ENCODE data around the gene CPAMD8. TPM values are rescaled to one million over a fixed set of nuclear protein-coding genes. Genes with fewer than 3 reads are reported as not detected.
"Not testable (repeated sequence)": the region's sequence is repeated elsewhere in the genome, so short reads cannot be mapped to it uniquely, and the experiment has no call there.

The CPAMD8 gene
- total RNA-seq, 1 experiment from 2014 or later: 0.11 TPM

DNA sequence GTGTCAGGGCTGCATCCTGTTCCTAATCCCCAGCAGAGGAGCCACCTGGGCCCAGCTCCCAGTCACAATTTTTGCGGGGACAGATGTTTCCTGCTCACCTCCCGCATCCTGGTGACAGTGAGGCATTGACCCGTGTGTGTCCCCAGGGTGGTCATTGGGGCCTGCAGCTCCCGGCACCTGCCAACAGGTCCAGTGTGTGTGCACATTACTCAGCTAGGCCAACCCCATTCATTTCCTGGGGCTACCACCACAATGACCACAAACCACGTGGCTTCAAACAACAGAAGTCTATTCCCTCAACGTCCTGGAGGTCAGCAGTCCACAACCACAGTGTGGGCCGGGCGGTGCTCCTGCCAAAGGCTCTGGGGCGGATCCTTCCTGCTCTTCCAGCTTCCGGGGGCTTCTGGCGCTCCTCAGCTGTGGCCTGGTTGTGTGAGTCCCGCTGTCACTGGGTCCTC, 149.7 kb downstream of the CPAMD8 start:
- in situ Hi-C loops (cut with HindIII; ENCODE audit: low pct_unique_long_range_greater_than_20kb, low sequenced_read_pairs): no loop called here
- DNase-seq (ENCODE audit: low read depth, low spot score): peak; percentile 41

DNA sequence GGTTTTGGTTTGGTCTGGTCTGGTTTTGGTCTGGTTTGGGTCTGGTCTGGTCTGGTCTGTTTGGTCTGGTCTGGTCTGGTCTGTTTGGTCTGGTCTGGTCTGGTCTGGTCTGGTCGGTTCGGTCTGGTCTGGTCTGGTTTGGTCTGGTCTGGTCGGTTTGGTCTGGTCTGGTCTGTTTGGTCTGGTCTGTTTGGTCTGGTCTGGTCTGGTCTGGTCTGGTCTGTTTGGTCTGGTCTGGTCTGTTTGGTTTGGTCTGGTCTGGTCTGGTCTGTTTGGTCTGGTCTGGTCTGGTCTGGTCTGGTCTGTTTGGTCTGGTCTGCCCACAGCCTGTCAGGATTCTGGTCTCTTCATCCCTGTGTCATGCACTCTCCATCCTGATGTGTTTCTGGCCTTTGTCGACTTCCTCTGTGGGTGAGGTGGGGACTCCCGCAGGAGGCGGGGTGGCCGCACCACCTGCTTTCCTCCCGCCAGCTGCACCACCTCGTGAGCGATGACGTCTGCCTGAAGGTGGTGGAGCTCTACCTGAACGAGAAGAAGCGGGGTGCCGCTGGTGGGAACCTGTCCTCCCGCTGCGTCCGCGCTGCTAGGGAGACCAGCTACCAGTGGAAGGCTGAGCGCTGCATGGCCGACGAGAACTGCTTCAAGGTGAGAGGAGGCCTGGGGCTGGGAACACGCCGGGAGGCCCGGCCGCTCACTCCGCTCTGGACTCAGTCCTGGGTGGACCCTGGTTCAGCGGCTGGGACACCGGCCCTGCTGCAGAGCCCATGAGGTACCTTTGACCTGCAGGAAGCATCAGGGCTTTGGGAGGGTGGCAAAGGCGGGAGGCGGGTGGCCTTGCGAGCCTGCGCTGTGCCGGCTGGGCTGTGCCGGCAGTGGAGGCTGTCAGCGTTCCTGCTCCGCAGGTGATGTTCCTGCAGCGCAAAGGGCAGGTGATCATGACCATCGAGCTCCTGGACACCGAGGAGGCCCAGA, 150.7 kb downstream of the CPAMD8 start:
- in situ Hi-C loops (cut with HindIII; ENCODE audit: low pct_unique_long_range_greater_than_20kb, low sequenced_read_pairs): no loop called here
- no peak for DNase-seq (ENCODE audit: low read depth, low spot score)

DNA sequence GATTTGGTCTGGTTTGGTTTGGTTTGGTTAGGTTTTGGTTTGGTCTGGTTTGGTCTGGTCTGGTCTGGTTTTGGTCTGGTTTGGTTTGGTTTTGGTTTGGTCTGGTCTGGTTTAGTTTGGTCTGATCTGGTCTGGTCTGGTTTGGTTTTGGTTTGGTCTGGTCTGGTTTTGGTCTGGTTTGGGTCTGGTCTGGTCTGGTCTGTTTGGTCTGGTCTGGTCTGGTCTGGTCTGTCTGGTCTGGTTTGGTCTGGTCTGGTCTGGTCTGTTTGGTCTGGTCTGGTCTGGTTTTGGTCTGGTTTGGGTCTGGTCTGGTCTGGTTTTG, 151.7 kb downstream of the CPAMD8 start:
- DNase-seq (ENCODE audit: low read depth, low spot score); in situ Hi-C loops (cut with HindIII; ENCODE audit: low pct_unique_long_range_greater_than_20kb, low sequenced_read_pairs): not testable (repeated sequence)

DNA sequence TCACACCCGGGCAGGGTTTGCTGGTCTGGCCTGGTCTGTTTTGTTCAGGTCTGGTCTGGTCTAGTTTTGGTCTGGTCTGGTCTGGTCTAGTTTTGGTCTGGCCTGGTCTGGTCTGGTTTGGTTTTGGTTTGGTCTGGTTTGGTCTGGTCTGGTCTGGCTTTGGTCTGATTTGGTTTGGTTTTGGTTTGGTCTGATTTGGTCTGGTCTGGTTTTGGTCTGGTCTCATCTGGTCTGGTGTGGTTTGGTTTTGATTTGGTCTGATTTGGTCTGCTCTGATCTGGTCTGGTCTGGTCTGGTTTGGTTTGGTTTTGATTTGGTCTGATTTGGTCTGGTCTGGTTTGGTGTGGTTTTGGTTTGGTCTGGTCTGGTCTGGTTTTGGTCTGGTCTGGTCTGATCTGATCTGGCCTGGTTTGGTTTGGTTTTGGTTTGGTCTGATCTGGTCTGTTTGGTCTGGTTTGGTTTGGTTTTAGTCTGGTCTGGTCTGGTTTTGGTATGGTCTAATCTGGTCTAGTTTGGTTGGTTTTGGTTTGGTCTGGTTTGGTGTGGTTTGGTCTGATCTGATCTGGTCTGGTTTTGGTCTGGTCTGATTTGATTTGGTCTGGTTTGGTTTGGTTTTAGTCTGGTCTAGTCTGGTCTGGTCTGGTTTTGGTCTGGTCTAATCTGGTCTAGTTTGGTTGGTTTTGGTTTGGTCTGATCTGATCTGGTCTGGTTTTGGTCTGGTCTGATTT, 152.2 kb downstream of the CPAMD8 start:
- in situ Hi-C loops (cut with HindIII; ENCODE audit: low pct_unique_long_range_greater_than_20kb, low sequenced_read_pairs): no loop called here
- DNase-seq (ENCODE audit: low read depth, low spot score): no peak

DNA sequence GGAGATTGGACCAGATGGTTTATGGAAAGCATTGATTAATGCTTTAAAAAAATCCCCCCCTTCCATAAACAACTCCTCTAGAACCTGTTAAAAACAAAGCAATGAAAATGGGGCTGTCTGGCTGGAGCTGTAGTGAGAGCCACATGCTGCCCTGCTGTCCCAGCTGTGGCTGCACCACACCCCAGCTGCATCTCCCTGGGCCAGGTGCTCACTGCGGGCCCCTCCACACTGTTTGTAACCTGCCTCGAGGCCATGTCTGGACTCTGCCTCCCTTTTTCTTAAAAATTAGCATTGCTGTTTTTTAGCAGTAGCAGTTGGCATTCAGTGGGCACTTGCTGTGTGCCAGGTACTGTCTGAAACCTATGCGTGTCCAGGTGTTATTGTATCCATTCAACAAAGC, 153.0 kb downstream of the CPAMD8 start:
- DNase-seq (ENCODE audit: low read depth, low spot score): no peak
- in situ Hi-C loops (cut with HindIII; ENCODE audit: low pct_unique_long_range_greater_than_20kb, low sequenced_read_pairs): no loop called here

DNA sequence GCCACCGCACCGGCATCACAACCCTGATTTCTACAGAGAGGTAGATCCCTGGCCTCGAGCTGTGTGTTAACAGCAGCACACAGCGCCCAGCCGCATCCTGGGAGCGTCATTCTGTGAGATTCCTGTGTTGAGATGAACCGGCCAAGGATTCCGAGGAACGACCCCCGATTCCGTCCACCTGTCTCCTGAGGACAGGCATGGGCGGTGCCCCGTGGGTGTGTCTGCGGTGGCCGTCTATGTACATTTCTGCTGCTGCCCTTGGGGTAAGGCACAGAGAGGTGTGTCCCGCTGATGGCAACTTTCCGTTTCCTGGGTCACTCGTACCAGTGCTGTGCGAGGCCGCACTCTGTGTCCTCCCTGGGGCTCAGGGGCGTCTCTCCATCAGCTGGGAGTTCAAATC, 153.9 kb downstream of the CPAMD8 start:
- no peak for DNase-seq (ENCODE audit: low read depth, low spot score)
- in situ Hi-C loops (cut with HindIII; ENCODE audit: low pct_unique_long_range_greater_than_20kb, low sequenced_read_pairs): no loop called here

DNA sequence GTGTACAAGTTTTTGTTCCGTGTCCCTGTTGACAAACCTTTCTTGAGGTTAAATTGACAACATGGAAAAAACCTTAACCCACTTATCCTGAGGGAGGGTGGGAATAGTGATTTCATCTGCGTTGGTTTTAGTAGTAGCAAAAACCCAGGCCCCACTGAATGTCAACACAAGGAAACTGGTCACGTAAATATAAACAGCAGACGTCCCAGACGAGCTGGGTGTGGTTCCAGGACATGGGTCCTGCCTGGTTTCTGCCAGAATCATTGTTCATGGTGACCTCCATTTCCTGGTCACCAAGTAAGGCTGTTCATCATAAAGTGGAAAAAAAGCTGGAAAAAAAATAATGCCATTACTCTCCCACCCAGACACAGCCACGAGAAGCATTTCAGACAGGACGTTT, 154.7 kb downstream of the CPAMD8 start:
- in situ Hi-C loops (cut with HindIII; ENCODE audit: low pct_unique_long_range_greater_than_20kb, low sequenced_read_pairs): no loop called here
- DNase-seq (ENCODE audit: low read depth, low spot score): no peak

DNA sequence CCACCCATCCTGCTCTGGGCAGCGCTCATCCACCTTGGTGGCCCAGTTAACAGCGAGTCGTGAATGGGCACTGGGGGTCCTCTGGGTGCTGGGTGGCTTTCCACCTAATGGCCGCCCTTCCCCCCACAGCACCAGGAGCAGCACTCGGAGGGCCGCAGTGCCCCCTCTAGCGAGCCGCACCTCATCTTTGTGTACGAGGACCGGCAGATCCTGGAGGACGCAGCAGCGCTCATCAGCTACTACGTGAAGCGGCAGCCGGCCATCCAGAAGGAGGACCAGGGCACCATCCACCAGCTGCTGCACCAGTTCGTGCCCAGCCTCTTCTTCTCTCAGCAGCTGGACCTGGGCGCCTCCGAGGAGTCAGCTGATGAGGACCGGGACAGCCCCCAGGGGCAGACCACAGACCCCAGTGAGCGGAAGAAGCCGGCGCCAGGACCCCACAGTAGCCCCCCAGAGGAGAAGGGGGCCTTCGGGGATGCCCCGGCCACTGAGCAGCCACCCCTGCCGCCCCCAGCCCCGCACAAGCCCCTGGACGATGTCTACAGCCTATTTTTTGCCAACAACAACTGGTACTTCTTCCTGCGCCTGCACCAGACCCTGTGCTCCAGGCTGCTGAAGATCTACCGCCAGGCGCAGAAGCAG, 157.2 kb downstream of the CPAMD8 start:
- in situ Hi-C loops (cut with HindIII; ENCODE audit: low pct_unique_long_range_greater_than_20kb, low sequenced_read_pairs): no loop called here
- no peak for DNase-seq (ENCODE audit: low read depth, low spot score)

DNA sequence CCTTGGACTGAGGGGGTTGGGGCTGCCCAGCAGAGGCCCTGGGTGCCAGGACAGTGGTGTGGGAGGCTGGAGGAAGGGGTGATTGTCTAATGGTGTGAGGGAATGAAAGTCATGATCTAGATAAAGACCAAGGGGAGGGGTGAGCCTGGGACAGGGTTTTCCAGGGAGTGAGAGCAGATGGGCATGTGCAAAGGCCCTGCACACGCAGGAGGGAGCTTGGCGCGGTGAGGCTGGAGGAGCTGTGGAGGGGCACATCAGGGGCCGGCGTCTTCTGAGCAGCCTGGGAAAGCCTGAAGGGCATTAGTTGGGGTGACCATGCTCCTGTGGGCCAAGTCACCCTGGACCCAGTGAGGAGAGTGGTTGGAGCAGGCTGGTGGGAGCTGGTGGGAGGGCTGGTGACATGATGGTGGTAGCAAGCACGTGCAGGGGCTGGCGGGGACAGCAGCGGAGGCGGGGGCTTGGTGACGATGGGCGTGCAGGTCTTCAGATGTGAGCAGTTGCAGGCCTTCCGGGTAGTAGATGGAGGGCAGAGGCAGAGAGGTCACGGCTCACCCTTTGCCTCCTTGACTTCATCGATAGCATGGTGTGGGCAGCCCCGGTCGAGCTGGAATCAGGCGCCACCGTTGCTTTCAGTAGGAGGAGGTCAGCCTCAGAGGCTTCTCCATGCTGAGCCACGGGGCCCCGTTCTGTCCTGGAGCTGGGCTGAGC, 158.0 kb downstream of the CPAMD8 start:
- in situ Hi-C loops (cut with HindIII; ENCODE audit: low pct_unique_long_range_greater_than_20kb, low sequenced_read_pairs): no loop called here
- no peak for DNase-seq (ENCODE audit: low read depth, low spot score)

DNA sequence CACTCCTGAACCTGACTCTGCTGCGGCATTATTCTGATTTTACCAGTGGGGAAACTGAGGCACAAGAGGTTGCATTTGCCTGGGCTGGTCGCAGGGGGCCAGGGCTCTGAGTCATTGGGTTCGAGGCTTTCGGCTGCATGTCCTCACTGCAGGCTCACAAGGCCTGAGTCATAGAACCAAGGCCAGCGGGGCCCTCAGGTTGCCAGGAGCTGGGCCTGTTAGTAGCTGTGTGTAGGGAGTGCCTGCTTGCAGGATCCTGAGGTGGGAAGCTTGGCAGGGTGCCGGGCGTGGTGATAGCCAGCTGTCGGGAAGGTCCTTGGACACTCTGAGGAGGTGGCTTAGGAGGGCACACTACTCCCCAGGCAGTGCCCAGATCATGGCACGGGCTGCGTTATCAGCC, 159.4 kb downstream of the CPAMD8 start:
- DNase-seq (ENCODE audit: low read depth, low spot score): no peak
- in situ Hi-C loops (cut with HindIII; ENCODE audit: low pct_unique_long_range_greater_than_20kb, low sequenced_read_pairs): no loop called here

DNA sequence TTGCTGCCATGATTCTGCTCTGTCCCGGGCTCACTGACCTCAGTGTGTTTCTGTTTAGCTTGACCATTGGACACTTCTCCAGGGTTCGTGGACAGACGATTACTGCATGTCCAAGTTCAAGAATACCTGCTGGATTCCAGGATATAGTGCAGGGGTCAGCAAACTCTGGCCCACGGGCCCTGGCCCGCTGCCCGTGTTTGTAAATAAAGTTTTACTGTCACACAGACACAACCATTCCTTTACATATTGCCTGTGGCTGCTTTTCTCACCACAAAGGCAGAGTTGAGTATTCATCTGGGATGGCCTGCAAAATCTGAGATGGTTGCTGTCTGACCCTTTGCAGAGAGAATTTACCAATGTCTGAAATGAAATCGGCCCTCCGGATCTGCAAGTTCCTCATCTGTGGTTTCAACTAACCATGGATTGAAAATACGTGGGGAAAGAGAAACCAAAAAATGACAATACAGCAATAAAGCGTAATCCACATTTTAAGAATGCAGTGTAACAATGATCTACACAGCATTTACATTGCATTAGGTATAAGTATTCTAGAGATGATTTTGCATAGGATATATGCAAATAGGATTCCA, 163.7 kb downstream of the CPAMD8 start:
- DNase-seq (ENCODE audit: low read depth, low spot score): no peak
- in situ Hi-C loops (cut with HindIII; ENCODE audit: low pct_unique_long_range_greater_than_20kb, low sequenced_read_pairs): no loop called here

DNA sequence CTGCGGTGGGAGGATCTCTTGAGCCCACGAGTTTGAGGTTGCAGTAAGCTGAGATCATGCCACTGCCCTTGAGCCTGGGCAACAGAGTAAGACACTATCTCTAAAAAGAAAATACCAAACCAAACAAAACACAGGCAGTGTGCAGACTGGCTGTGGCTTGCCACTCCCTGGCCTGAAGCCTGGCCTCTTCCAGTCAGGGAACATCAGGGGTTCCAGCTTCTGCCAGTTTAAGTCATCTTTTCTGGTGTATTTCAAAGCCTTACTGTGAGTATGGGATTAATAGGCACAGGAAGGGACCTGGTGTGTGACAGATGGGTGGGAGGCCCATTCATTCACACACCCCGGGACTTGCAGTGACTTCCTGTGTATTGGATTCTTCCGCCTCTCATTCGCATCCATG, 164.8 kb downstream of the CPAMD8 start:
- in situ Hi-C loops (cut with HindIII; ENCODE audit: low pct_unique_long_range_greater_than_20kb, low sequenced_read_pairs): no loop called here
- no peak for DNase-seq (ENCODE audit: low read depth, low spot score)

DNA sequence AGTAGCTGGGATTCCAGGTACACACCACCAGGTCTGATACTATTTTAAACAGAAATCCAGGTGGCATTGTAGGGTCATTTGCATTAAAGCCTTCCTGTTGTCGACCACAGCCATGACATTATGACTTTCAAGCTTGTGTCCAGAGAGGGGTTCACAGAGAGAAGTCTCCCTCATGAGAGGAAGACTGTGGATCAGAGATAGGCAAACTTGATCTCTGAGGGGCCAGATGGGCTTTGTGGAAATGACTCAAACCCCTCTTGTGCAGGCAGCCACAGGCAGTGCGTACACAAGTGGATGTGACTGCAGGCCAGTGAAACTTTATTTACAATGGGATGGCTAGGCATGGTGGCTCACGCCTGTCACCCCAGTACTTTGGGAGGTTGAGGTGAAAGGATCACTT, 165.6 kb downstream of the CPAMD8 start:
- in situ Hi-C loops (cut with HindIII; ENCODE audit: low pct_unique_long_range_greater_than_20kb, low sequenced_read_pairs): no loop called here
- DNase-seq (ENCODE audit: low read depth, low spot score): no peak

DNA sequence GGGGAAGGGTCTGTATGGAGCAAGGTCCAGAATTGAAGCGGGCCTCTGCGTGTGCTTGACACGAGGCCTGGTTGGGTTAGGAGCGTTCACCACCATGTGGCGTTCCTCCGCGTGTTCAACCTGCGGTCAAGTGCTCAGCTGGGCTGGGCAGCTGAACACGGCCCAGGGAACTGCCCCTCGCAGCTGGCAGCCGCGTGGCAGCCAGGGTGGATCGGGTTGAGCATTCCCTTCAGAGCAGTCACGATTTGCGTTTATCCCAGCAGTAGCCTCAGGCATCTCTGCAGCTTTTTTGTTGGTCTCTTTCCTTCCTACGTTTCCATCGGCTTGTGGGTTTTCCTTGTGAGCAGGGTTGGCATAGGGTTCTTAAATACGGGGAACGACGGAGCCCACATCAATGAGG, 166.5 kb downstream of the CPAMD8 start:
- DNase-seq (ENCODE audit: low read depth, low spot score): no peak

DNA sequence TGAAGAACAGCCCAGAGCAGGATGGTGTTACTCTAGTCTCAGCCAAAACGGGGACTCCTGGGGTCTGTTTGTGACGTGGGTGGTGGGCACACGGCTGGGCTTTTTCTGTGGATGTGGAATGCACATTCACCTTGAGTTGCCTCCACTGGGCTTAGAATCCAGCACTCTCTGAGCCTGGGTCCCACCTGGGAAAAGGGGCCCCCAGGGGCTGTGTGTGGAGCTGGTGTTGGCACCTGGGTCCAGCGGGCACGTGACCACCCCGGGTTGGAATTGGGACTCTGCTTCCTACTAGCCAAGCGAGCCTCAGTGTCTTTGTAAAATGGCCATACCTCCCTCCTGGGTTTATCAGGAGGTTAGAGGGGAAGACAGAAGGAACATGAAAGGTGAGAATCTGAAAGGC, 167.0 kb downstream of the CPAMD8 start:
- in situ Hi-C loops (cut with HindIII; ENCODE audit: low pct_unique_long_range_greater_than_20kb, low sequenced_read_pairs): no loop called here
- no peak for DNase-seq (ENCODE audit: low read depth, low spot score)

More for the DNA sequence above, 166.5 kb downstream of the CPAMD8 start:
- in situ Hi-C loops (cut with HindIII; ENCODE audit: low pct_unique_long_range_greater_than_20kb, low sequenced_read_pairs): no loop called here

DNA sequence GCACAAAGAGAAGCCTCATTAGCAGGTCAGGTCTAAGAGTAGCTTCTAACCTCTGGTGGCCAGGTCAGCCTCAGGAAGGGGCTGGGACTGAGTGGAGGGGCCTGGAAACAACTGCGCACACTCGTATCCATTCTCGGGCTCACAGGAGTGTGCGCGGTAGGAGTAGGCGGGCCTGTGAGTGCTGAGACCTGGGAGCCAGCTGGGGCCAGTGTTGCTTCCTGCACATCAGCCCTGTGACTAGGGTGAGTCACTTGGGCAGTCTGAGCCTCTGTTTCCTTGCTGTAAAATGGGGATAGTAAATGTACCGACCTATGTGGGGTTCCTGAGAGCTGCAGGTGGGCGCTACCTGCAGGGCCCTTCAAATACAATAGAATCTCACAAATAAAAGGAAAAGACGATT, 170.5 kb downstream of the CPAMD8 start:
- in situ Hi-C loops (cut with HindIII; ENCODE audit: low pct_unique_long_range_greater_than_20kb, low sequenced_read_pairs): no loop called here
- DNase-seq (ENCODE audit: low read depth, low spot score): no peak

DNA sequence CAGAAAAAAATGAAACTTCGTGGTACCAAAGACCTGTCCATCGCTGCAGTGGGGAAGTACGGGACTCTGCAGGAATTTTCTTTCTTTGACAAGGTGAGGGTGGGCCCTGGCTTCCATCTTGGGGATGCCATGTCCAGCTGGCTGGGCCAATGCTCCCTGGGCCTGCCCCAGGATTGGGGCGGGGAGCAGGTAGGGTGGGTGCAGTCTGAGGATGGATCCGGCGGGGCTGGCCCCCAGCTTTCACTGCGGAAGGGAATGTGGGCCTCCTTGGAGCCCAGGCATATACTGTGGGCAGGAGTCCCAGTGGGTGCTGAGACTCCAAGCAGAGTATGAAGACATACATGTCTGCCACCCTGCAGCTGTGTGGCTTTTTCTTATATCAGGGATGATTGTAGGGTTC, 173.5 kb downstream of the CPAMD8 start:
- in situ Hi-C loops (cut with HindIII; ENCODE audit: low pct_unique_long_range_greater_than_20kb, low sequenced_read_pairs): no loop called here

More for the DNA sequence above, 173.5 kb downstream of the CPAMD8 start:
- DNase-seq (ENCODE audit: low read depth, low spot score): no peak
